H1 (cell line): Measurements from ENCODE around the gene ZNF555. TPM values are rescaled to one million over a fixed set of nuclear protein-coding genes. Genes with fewer than 3 reads are reported as not detected.

ENCODE experiments used
- CTCF ChIA-PET: fragments of 300-600 bp; sonication (Branson Sonifier 250); formaldehyde crosslinking; loops from one replicate; lab custom pipeline; 2021; ENCODE audit not compliant: partially characterized antibody; lab: Charles Lee
- POLR2A ChIA-PET: fragments of 300-600 bp; sonication (Branson Sonifier 250); formaldehyde crosslinking; loops from one replicate; lab custom pipeline; 2021; ENCODE audit warnings: inconsistent platforms; ENCODE audit not compliant: partially characterized antibody; lab: Charles Lee
- DNase-seq, 2 experiments: peaks; one replicate each; pipeline versions ENCODE4 v3.0.0 to v3.0.0-alpha.2; 2010 to 2022; ENCODE audit warnings: low spot score in 2 of 2, low read depth in 1 of 2, mixed read lengths in 1 of 2
- FAIRE-seq: peaks from 2 replicates; lab custom pipeline; 2011; peaks lifted over from hg19 to GRCh38; lab: Jason Lieb, UNC
- H2AFZ ChIP-seq: 2 replicates; pipeline ENCODE4 v1.8.1; 2012; ENCODE audit warnings: low read length, inconsistent platforms
- H2AK5ac ChIP-seq: 2 replicates; pipeline ENCODE4 v1.6.1; 2013; ENCODE audit warnings: low read depth, low read length
- H2BK120ac ChIP-seq: replicated peaks from 2 replicates; pipeline ENCODE3; 2013; ENCODE audit warnings: low read depth, low read length, inconsistent platforms
- H2BK12ac ChIP-seq: 2 replicates; pipeline ENCODE4 v1.6.1; 2013; ENCODE audit warnings: low read depth, low read length
- H2BK15ac ChIP-seq: 2 replicates; pipeline ENCODE4 v1.6.1; 2013; ENCODE audit warnings: low read length
- H2BK20ac ChIP-seq: 2 replicates; pipeline ENCODE4 v1.6.1; 2013; ENCODE audit warnings: low read length
- H2BK5ac ChIP-seq: 2 replicates; pipeline ENCODE4 v1.6.1; 2013; ENCODE audit warnings: low read depth, low read length
- H3K14ac ChIP-seq: 2 replicates; pipeline ENCODE4 v1.6.1; 2013; ENCODE audit warnings: inconsistent platforms; ENCODE audit not compliant: insufficient read length
- H3K18ac ChIP-seq: 2 replicates; pipeline ENCODE4 v1.6.1; 2013; ENCODE audit warnings: low read length; ENCODE audit errors: extremely low read depth
- H3K23ac ChIP-seq: 2 replicates; pipeline ENCODE4 v1.6.1; 2013; ENCODE audit warnings: inconsistent platforms; ENCODE audit not compliant: insufficient read length
- H3K23me2 ChIP-seq: 2 replicates; pipeline ENCODE4 v1.6.1; 2013; ENCODE audit warnings: low read depth, low read length
- H3K27ac ChIP-seq: 2 replicates; pipeline ENCODE4 v1.6.1; 2011; ENCODE audit warnings: low read depth, low read length, inconsistent platforms
- H3K27me3 ChIP-seq, 4 experiments: replicated peaks in 1 of 4; 1 replicate in 1 of 4; 2 replicates in 3 of 4; pipeline versions ENCODE4 v1.6.1 to v1.8.1; 2011 to 2013; ENCODE audit warnings: low read length in 3 of 4, mild to moderate bottlenecking in 3 of 4, inconsistent platforms in 2 of 4, mixed read lengths in 2 of 4, moderate library complexity in 1 of 4; ENCODE audit not compliant: control insufficient read depth in 3 of 4, insufficient read depth in 3 of 4; ENCODE audit errors: extremely low read depth in 1 of 4
- H3K36me3 ChIP-seq, 4 experiments: 2 replicates each; pipeline versions ENCODE4 v1.6.1 to v1.8.1; 2011 to 2013; ENCODE audit warnings: mild to moderate bottlenecking in 4 of 4, low read length in 3 of 4, moderate library complexity in 2 of 4, control low read depth in 1 of 4, inconsistent platforms in 1 of 4; ENCODE audit not compliant: insufficient read depth in 4 of 4, control insufficient read depth in 2 of 4
- H3K4ac ChIP-seq: replicated peaks from 2 replicates; pipeline ENCODE3; 2013; ENCODE audit warnings: low read length, low read depth, mixed read lengths, inconsistent platforms; ENCODE audit not compliant: insufficient read length
- H3K4me1 ChIP-seq, 4 experiments: replicated peaks in 1 of 4; 1 replicate in 1 of 4; 2 replicates in 3 of 4; pipeline versions ENCODE4 v1.6.1 to v1.8.1; 2011 to 2013; ENCODE audit warnings: low read length in 3 of 4, inconsistent platforms in 2 of 4, mixed read lengths in 1 of 4; ENCODE audit not compliant: insufficient read depth in 4 of 4, control insufficient read depth in 3 of 4
- H3K4me2 ChIP-seq, 2 experiments: 2 replicates each; pipeline versions ENCODE4 v1.6.1 to v1.8.1; 2011 to 2013; ENCODE audit warnings: low read depth in 2 of 2, low read length in 2 of 2, control low read depth in 1 of 2, inconsistent platforms in 1 of 2, mild to moderate bottlenecking in 1 of 2; ENCODE audit not compliant: insufficient read depth in 1 of 2
- H3K4me3 ChIP-seq, 4 experiments: fragments of 200-600, 300-600 bp in 1 of 4; sonication (generic), shearing (Covaris generic), sonication (Bioruptor Twin) in 1 of 4; 2 replicates each; pipeline versions ENCODE4 v1.5.1 to v1.8.1; 2011 to 2016; ENCODE audit warnings: low read length in 4 of 4, low read depth in 3 of 4, control low read depth in 2 of 4, inconsistent platforms in 2 of 4, mild to moderate bottlenecking in 2 of 4, mixed read lengths in 1 of 4, moderate library complexity in 1 of 4; ENCODE audit not compliant: insufficient read depth in 2 of 4; ENCODE audit errors: extremely low read depth in 1 of 4
- H3K56ac ChIP-seq: replicated peaks from 2 replicates; pipeline ENCODE3; 2013; ENCODE audit warnings: low read depth, mild to moderate bottlenecking, mixed read lengths, low read length, inconsistent platforms; ENCODE audit not compliant: insufficient read length
- H3K79me1 ChIP-seq: 2 replicates; pipeline ENCODE4 v1.6.1; 2013; ENCODE audit warnings: low read depth, low read length, control low read depth
- H3K79me2 ChIP-seq, 2 experiments: 2 replicates each; pipeline versions ENCODE4 v1.6.1 to v1.8.1; 2012 to 2013; ENCODE audit warnings: low read length in 2 of 2, mild to moderate bottlenecking in 2 of 2, inconsistent platforms in 1 of 2; ENCODE audit not compliant: insufficient read depth in 2 of 2, control insufficient read depth in 1 of 2
- H3K9ac ChIP-seq, 4 experiments: replicated peaks in 1 of 4; 1 replicate in 1 of 4; 2 replicates in 3 of 4; pipeline versions ENCODE4 v1.6.1 to v1.8.1; 2011 to 2013; ENCODE audit warnings: low read depth in 3 of 4, low read length in 3 of 4, control low read depth in 2 of 4, mild to moderate bottlenecking in 2 of 4, moderate library complexity in 2 of 4, inconsistent platforms in 1 of 4; ENCODE audit errors: extremely low read depth in 1 of 4
- H3K9me3 ChIP-seq, 2 experiments: 2 replicates each; pipeline versions ENCODE4 v1.6.1 to v1.8.1; 2012 to 2013; ENCODE audit warnings: mild to moderate bottlenecking in 2 of 2, moderate library complexity in 2 of 2, control low read depth in 1 of 2, inconsistent platforms in 1 of 2, low read depth in 1 of 2, low read length in 1 of 2, mixed read lengths in 1 of 2; ENCODE audit not compliant: insufficient read depth in 2 of 2
- H4K20me1 ChIP-seq, 2 experiments: replicated peaks in 1 of 2; 2 replicates each; pipeline versions ENCODE3 to v1.8.1; 2011 to 2013; ENCODE audit warnings: inconsistent platforms in 2 of 2, low read length in 2 of 2, mild to moderate bottlenecking in 1 of 2; ENCODE audit not compliant: insufficient read depth in 2 of 2, control insufficient read depth in 1 of 2
- H4K5ac ChIP-seq: 2 replicates; pipeline ENCODE4 v1.6.1; 2013; ENCODE audit warnings: low read length, low read depth, mixed read lengths, inconsistent platforms; ENCODE audit not compliant: insufficient read length
- H4K8ac ChIP-seq: 2 replicates; pipeline ENCODE4 v1.8.0; 2013; ENCODE audit warnings: mild to moderate bottlenecking, moderate library complexity, low read length, inconsistent platforms; ENCODE audit not compliant: insufficient read depth; ENCODE audit errors: extremely low read depth
- H4K91ac ChIP-seq: replicated peaks from 2 replicates; pipeline ENCODE3; 2013; ENCODE audit warnings: low read length, mixed read lengths, inconsistent platforms; ENCODE audit not compliant: insufficient read length
- CEBPB ChIP-seq: IDR thresholded peaks from 2 replicates; pipeline ENCODE4 v1.6.1; 2012; ENCODE audit warnings: low read depth, low read length
- CREB1 ChIP-seq: IDR thresholded peaks from 2 replicates; pipeline ENCODE4 v1.6.1; 2012; ENCODE audit warnings: inconsistent platforms
- CTCF ChIP-seq, 3 experiments: IDR thresholded peaks; 1 replicate in 2 of 3; 2 replicates in 1 of 3; pipeline versions ENCODE4 v1.5.1 to v1.6.1; 2011; ENCODE audit warnings: low read length in 3 of 3, mild to moderate bottlenecking in 3 of 3, inconsistent platforms in 2 of 3, low read depth in 1 of 3, moderate library complexity in 1 of 3; ENCODE audit not compliant: insufficient read depth in 1 of 3; ENCODE audit errors: control extremely low read depth in 1 of 3
- RXRA ChIP-seq: IDR thresholded peaks from 2 replicates; pipeline ENCODE4 v1.6.1; 2011; ENCODE audit warnings: low read depth, mild to moderate bottlenecking, low read length, moderate library complexity; ENCODE audit not compliant: insufficient read depth
- SIRT6 ChIP-seq: IDR thresholded peaks from one replicate; pipeline ENCODE4 v1.7.1; 2012; ENCODE audit warnings: low read length, inconsistent platforms
- SP1 ChIP-seq: IDR thresholded peaks from 2 replicates; pipeline ENCODE4 v1.6.1; 2011; ENCODE audit warnings: low read depth, low read length
- WGBS, 2 experiments: shearing (Covaris generic) in 1 of 2; methylation state at CpG; one replicate each; pipeline versions ENCODE4 v1.1.6 to v1.1.7; 2013 to 2015; ENCODE audit warnings: low lambda C conversion rate in 2 of 2, mixed read lengths in 2 of 2, inconsistent platforms in 1 of 2, low coverage in 1 of 2, missing lambda C conversion rate in 1 of 2; ENCODE audit not compliant: insufficient replicate concordance in 2 of 2, insufficient coverage in 1 of 2, insufficient read length in 1 of 2; ENCODE audit errors: extremely low coverage in 1 of 2, missing lambda C conversion rate in 1 of 2; 5-methylcytosine and 5-hydroxymethylcytosine counted together
- polyA plus RNA-seq, 7 experiments: library from polyadenylated mRNA; depleted of rRNA in 3 of 7; stranded (reverse) in 5 of 7; unstranded in 2 of 7; fragments of >200 nt in 5 of 7; fragments of 200-250 nt in 2 of 7; gene quantifications; 1 replicate in 5 of 7; 2 replicates in 1 of 7; 4 replicates in 1 of 7; pipeline versions ENCODE4 v1.2.1 to v1.2.3, GENCODE V29; 2011 to 2013; ENCODE audit warnings: missing spikeins in 2 of 7, mixed read lengths in 2 of 7
- total RNA-seq: library from RNA; stranded (reverse); fragmentation: NEBNext Ultra II Directional; extraction: Animal tissue kit (Norgen Biotek cat#: 25700); gene quantifications from 2 replicates; pipeline ENCODE4 v1.2.1, GENCODE V29; 2021

Gene ZNF555
- total and polyA plus RNA-seq, 2 of the 8 experiments (the other 6 are each of a cell fraction or from before 2014, with no cell fraction given), result 1.6 to 5.7 TPM

GRCh38 chr19:2813235-2814160 lies 27.8 kb upstream of the ZNF555 start:
- Histone ChIP-seq H3K79me2 (no peaks in the 10 kb centered on the region), H3K36me3 (peaks cover 12 to 50% (median 38%) of the 10 kb centered on the region in 4 experiments; a peak in 6 of 8 replicates), H3K4ac (no peak overlapping the region), H4K5ac (no peak overlapping the region), H2BK15ac (no peak overlapping the region), H3K18ac (no peak overlapping the region), H3K27me3 (no peaks in the 10 kb centered on the region), H2AK5ac (no peak overlapping the region), H3K23ac (no peak overlapping the region), H4K20me1 (peaks cover 7 to 10% of the 10 kb centered on the region in 2 experiments), H3K23me2 (no peaks in the 10 kb centered on the region), H3K4me2 (no peak overlapping the region), H4K8ac (no peak overlapping the region), H2BK20ac (no peak overlapping the region), H3K4me3 (no peak overlapping the region), H2BK5ac (no peak overlapping the region), H2BK120ac (no peak overlapping the region), H2BK12ac (no peak overlapping the region), H3K4me1 (no peaks in the 10 kb centered on the region), H3K9me3 (no peaks in the 10 kb centered on the region), H2AFZ (no peak overlapping the region), H3K27ac (no peak overlapping the region), H3K9ac (no peak overlapping the region), H4K91ac (no peak overlapping the region), H3K79me1 (no peaks in the 10 kb centered on the region), H3K14ac (no peak overlapping the region), H3K56ac (no peak overlapping the region)
- FAIRE-seq (no peak), DNase-seq (peak in 1 of 2 experiments; percentile 35)
- 86% methylated on average over 25 of the region's 35 CpGs; no CpG with 5 or more reads in 1 of the 2 experiments for WGBS, 2 experiments
- ChIA-PET POLR2A (interaction anchor here (1.0 to 1.5 kb wide), 2 partner anchors 9 to 13 kb away, joined by 3 to 5 read pairs; no protein-coding TSS in a partner anchor), CTCF (no interaction called here)
- TF ChIP-seq CREB1 (no peak), CTCF (IDR thresholded peaks at IDR 0.05; ENCODE audit: control extremely low read depth in 1 of 3, insufficient read depth in 1 of 3, low read depth in 1 of 3, low read length in 3 of 3) (no peak), RXRA (no peak), SIRT6 (no peak), SP1 (no peak), CEBPB (no peak)
